Fibroblast of pulmonary artery (primary cell): ENCODE results near the gene POLR2L.

Experiments used
- DNase-seq: peaks from one replicate; pipeline ENCODE4 v3.0.0-alpha.2; 2010; ENCODE audit warnings: low read depth
- H3K4me3 ChIP-seq: replicated peaks from 2 replicates; pipeline ENCODE4 v1.5.1; 2011; ENCODE audit warnings: low read depth, mild to moderate bottlenecking, control low read depth, low read length, moderate library complexity
- TF ChIP-seq, protein P1 (sequence below): IDR thresholded peaks from 2 replicates; pipeline ENCODE4 v1.5.1; 2011; ENCODE audit warnings: mild to moderate bottlenecking, control low read depth, low read length, inconsistent platforms; ENCODE audit errors: missing control alignments

POLR2L gene

DNA sequence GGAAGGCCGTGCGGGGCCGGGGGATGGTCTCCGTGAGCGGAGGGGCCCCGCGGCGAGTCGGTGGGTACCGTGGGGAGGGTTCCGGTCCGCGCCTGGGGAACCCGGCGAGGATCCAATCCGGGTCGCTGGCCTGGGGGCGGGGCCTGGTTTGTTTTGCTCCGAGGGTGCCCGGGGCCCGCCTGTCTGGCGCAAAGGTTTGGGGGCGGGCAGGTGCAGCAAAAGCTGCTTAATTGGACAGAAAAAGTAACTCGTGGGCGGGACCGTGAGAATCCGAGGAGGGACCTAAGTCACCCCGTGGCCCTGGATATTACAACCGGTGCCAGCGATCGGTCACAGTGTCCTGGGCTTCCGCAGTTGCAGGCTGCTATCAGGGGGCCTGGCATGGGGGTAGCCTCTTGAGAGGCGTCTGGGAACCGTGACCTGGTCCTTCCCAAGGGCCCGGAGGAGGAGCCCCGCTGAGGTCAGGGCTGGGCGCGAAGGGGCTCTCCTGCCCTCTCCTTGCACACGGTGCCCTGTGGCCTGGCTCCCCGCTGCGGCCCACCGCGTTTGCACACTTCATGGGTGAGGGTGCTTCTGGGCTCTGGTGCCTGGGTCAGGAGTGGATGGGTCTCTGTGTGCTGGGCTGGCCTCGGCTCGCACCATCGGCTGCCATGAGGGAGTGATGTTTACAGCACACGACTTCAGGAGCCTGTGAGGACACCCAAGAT is 22.2 kb downstream of the POLR2L start:
- peak; percentile 75 for DNase-seq
- H3K4me3 ChIP-seq: peak overlapping the region; percentile 70
- TF ChIP-seq, protein P1, sequence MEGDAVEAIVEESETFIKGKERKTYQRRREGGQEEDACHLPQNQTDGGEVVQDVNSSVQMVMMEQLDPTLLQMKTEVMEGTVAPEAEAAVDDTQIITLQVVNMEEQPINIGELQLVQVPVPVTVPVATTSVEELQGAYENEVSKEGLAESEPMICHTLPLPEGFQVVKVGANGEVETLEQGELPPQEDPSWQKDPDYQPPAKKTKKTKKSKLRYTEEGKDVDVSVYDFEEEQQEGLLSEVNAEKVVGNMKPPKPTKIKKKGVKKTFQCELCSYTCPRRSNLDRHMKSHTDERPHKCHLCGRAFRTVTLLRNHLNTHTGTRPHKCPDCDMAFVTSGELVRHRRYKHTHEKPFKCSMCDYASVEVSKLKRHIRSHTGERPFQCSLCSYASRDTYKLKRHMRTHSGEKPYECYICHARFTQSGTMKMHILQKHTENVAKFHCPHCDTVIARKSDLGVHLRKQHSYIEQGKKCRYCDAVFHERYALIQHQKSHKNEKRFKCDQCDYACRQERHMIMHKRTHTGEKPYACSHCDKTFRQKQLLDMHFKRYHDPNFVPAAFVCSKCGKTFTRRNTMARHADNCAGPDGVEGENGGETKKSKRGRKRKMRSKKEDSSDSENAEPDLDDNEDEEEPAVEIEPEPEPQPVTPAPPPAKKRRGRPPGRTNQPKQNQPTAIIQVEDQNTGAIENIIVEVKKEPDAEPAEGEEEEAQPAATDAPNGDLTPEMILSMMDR: no peak

DNA sequence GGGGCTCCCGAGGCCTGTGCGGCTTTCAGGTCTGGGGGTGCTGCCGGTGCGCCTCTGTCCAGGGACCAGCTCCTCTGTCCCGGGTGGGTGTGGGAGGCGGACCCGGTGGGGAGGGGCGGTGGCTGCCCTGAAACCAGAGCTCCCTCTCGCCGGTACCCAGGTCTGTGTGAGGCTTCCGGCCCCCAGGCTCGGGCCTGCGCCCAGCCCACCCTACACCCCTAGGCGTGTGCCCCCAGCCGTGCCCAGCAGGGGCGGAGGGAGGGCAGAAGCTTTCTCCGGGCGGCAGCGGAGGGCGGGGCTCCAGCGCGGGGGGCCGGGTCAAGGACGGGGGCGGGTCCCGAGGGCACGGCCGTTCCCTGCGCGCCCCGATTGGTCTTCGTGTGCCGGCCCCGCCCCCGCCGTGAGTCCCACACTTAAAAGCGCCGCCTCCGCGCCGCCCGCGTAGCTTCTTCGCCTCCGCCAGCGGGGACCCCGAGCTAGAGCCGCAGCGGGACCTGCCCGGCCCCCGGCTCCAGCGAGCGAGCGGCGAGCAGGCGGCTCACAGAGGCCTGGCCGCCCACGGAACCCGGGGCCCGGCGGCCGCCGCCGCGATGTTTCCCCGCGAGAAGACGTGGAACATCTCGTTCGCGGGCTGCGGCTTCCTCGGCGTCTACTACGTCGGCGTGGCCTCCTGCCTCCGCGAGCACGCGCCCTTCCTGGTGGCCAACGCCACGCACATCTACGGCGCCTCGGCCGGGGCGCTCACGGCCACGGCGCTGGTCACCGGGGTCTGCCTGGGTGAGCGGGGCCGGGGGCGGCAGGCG is 23.0 kb downstream of the POLR2L start:
- peak; percentile 85 for DNase-seq
- TF ChIP-seq, protein P1: no peak
- peak overlapping the region; percentile 70 for H3K4me3 ChIP-seq

DNA sequence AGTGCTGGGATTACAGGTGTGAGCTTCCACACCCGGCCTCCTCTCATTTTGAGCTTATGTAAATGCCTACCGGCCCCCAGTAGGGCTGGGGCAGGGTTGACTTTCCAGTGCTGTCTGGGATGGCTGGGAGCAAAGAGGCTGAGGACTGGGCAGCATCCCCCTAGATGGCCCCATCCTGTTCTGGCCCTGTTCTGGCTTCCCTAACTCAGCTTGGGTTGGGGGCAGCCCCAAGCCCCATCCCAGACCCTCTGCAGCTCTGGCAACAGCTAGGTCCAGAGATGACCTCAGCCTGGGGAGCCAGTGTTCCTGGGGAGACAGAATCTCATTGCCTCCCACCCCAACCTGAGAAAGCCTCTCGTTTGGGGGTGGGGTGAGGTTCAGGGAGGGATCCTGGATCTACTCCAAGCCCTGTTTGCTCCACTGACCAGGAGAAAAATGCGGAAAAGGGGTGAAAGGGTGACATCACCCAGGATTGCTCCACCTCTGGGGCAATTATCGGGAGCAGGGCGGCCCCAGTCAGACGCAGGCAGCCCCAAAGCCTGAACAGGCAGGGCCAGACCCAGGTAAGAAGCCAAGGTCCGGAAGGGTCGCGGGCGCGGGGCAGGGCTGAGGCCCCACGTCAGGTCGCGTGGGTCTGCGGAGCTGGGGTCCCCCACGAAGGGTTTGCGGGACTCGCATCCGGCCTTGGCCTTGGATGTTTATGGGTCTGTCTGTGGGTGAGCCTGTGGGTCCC is 23.8 kb downstream of the POLR2L start, which contains the start of gene PNPLA2:
PNPLA2 (plus strand) TSS at position 519 of the 733 bp plus-strand sequence. CDS start 805 bp downstream, outside the sequence.
- peak within 1 kb of the TSS; percentile 70 for H3K4me3 ChIP-seq
- TF ChIP-seq, protein P1: no peak
- peak; percentile 57 for DNase-seq

DNA sequence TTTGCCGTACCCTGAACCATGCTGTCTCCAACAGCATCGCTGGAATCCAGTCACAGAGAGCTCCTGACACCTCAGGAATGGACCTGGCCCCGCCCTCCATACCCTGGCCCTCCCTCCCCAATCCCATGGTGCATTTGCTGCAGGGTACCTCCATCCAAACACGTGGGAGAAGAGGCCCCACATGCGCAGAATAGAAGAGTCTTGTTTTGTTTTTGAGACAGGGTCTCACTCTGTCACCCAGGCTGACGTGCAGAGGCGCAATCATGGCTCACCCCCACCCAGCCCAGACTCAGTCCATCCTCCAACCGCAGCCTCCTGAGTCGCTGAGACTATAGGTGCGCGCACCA is 25.9 kb downstream of the POLR2L start:
- DNase-seq: no peak

DNA sequence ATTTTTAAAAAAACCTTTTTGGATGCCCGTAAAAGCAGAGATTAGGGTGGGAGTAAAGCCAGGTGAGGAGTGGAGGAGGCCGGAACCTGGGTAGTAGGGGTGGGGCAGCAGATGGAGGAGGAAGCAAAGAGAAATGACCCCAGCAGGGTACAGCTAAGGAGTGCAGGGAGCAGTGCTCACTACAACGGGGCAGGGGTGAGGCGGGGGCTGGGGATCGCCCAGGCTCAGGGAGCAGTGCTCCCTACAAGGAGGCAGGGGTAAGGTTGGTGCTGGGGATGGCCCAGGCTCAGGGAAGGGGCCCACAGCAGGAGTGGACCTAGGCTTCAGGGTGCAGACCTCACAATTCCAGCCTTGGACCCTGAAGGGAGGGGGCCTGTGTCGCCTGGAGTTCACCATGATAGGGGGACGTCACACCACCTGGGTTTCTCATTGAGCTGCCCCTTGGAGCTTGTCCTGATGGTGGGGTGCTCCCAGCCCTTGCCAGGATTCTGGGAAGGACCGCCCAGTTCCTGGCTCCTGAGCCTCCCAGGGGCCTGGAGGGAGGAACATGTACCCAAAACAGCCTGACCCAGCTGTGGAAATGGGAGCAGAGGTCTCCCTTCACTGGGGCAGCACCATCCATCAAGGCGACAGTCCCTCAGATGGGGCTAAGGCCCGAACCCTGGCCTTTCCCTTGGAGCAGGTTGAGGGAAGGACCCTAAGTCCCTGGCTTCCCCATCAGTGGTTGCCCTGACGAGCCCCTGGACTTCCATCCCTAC is 26.5 kb downstream of the POLR2L start:
- TF ChIP-seq, protein P1: no peak
- no peak overlapping the region for H3K4me3 ChIP-seq
- DNase-seq: no peak

More for the DNA sequence above, 25.9 kb downstream of the POLR2L start:
- TF ChIP-seq, protein P1: no peak
- H3K4me3 ChIP-seq: no peak overlapping the region

DNA sequence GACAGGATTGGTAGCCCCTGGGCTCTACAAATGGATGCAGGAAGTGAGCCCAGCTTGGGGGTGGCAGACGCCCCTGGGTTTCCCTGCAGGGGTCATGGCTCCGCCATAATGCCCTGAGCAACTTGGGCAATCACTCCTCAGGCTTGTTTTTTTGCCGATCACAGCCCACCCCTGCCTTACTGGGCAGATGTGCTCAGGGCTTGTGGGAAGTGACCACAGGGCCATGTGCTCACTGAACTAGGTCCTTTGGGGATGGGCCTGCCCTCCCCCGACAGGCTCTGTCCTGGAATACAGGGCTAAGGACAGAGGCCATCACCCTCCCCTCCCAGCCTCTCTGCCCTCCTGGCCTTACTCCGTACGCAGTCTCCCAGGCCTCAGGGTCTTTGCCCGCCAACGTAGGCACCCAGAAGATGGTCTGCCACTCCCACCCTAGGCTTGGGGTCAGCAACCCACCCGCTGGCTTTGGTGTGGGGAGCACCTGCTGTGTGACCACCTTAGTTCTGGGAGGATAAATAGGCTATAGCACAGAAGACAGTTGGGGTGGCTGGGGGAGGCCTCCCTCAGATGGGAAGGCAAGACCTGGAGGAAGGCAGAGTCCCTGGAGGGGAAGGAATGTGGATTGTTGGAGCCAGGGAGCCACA is 28.8 kb downstream of the POLR2L start:
- TF ChIP-seq, protein P1: no peak
- no peak overlapping the region for H3K4me3 ChIP-seq
- DNase-seq: no peak
